Neural crest cell (in vitro differentiated cells): Measurements from ENCODE around the gene RGN. TPM values are rescaled to one million over a fixed set of nuclear protein-coding genes. Genes with fewer than 3 reads are reported as not detected.

Source experiments
- DNase-seq: peaks from one replicate; pipeline ENCODE4 v3.0.0; 2021; ENCODE audit warnings: low read depth, mixed read lengths, low spot score
- H3K27ac Mint-ChIP-seq: one replicate; pipeline ENCODE4 v1.8.0; 2021; ENCODE audit warnings: mild to moderate bottlenecking, mixed read lengths; ENCODE audit not compliant: unreplicated experiment
- H3K27me3 Mint-ChIP-seq: 2 replicates; pipeline ENCODE4 v1.8.0; 2021; ENCODE audit warnings: low read depth, mild to moderate bottlenecking, mixed read lengths
- H3K36me3 Mint-ChIP-seq: 2 replicates; pipeline ENCODE4 v1.8.0; 2021; ENCODE audit warnings: low read depth, mild to moderate bottlenecking, mixed read lengths
- H3K4me1 Mint-ChIP-seq: 2 replicates; pipeline ENCODE4 v1.8.0; 2021; ENCODE audit warnings: mixed read lengths
- H3K4me3 Mint-ChIP-seq: one replicate; pipeline ENCODE4 v1.8.0; 2021; ENCODE audit warnings: mild to moderate bottlenecking, mixed read lengths
- H3K9me3 Mint-ChIP-seq: 2 replicates; pipeline ENCODE4 v1.8.0; 2021; ENCODE audit warnings: mixed read lengths
- long read RNA-seq: library from polyadenylated mRNA; unstranded; transcript quantifications from one replicate; pipeline ENCODE4 v2.0.0, GENCODE V29; 2020
- total RNA-seq: library from RNA; stranded (reverse); gene quantifications from 2 replicates; pipeline ENCODE4 v1.2.1, GENCODE V29; 2021
- TF ChIP-seq, protein P1 (sequence below): fragments of 200-600 bp; sonication (generic); conservative IDR thresholded peaks from 2 replicates; pipeline ENCODE4 v1.5.0; 2021; ENCODE audit warnings: antibody characterized with exemption, mild to moderate bottlenecking

RGN gene
- 0.27 and 0.70 TPM in 2 replicates for total RNA-seq
- long read RNA-seq = 0 reads

- H3K27me3 Mint-ChIP-seq = no peaks in the 10 kb centered on the region
- H3K9me3 Mint-ChIP-seq = no peaks in the 10 kb centered on the region
- no peak for DNase-seq
- H3K36me3 Mint-ChIP-seq = peaks cover 2% of the 10 kb centered on the region
- TF ChIP-seq, protein P1, sequence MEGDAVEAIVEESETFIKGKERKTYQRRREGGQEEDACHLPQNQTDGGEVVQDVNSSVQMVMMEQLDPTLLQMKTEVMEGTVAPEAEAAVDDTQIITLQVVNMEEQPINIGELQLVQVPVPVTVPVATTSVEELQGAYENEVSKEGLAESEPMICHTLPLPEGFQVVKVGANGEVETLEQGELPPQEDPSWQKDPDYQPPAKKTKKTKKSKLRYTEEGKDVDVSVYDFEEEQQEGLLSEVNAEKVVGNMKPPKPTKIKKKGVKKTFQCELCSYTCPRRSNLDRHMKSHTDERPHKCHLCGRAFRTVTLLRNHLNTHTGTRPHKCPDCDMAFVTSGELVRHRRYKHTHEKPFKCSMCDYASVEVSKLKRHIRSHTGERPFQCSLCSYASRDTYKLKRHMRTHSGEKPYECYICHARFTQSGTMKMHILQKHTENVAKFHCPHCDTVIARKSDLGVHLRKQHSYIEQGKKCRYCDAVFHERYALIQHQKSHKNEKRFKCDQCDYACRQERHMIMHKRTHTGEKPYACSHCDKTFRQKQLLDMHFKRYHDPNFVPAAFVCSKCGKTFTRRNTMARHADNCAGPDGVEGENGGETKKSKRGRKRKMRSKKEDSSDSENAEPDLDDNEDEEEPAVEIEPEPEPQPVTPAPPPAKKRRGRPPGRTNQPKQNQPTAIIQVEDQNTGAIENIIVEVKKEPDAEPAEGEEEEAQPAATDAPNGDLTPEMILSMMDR = no peak
- H3K4me3 Mint-ChIP-seq = no peak within 1 kb of the TSS
- H3K4me1 Mint-ChIP-seq = peaks cover 11% of the 10 kb centered on the region
- H3K27ac Mint-ChIP-seq = no peak within 1 kb of the TSS
Measured at GRCh38 chrX:47078129-47079043, at the start of gene RGN. Gene RGN (plus strand): TSS chrX:47078443. CDS start chrX:47081145, 2,702 bp downstream.

DNA sequence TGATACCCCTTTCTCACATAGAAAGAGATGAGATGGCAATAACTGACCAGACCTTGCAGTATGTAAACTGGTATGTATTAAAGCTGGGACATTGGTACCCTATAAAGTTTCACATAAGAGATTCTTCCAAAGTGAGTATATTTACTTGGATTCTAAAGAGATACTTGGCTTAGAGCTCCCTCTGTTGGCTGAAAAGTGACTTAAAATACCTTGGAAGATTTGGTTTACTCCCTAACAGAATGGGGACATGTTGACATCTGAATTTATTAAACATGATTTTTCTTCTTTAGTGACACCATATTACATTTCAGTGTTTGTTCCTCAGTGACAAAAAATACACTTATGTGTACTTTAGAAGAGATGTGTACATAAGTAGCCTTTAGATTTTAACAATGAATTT lies 47.9 kb upstream of the RGN start:
- H3K4me3 Mint-ChIP-seq = no peak overlapping the region
- H3K4me1 Mint-ChIP-seq = no peaks in the 10 kb centered on the region
- H3K9me3 Mint-ChIP-seq = no peaks in the 10 kb centered on the region
- TF ChIP-seq, protein P1 = peak; percentile 73
- DNase-seq = peak; percentile 41
- peaks cover 6% of the 10 kb centered on the region for H3K36me3 Mint-ChIP-seq
- no peak overlapping the region for H3K27ac Mint-ChIP-seq
- H3K27me3 Mint-ChIP-seq = no peaks in the 10 kb centered on the region

DNA sequence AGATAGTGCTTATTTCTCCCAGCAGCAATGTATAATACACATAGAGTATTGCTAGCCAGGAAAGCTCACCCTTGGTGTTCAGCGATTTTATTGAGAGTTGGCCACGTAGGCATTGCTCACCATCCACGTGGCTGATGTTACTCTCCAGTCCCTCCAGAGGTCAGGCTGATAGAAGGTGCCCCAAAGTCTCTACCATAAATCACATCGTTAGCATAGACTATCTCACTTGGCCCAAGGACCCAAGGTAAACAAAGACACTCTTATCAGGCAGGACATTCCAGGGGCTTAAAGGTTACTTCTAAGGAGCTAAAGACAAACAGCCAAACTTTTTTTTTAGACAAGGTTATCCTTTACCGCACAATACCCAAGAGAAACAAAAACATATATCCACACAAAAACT lies 30.3 kb upstream of the RGN start:
- no peak for DNase-seq
- no peaks in the 10 kb centered on the region for H3K27me3 Mint-ChIP-seq
- no peak overlapping the region for H3K4me3 Mint-ChIP-seq
- peaks cover 14% of the 10 kb centered on the region for H3K9me3 Mint-ChIP-seq
- no peak overlapping the region for H3K27ac Mint-ChIP-seq
- H3K4me1 Mint-ChIP-seq = no peaks in the 10 kb centered on the region
- TF ChIP-seq, protein P1 = no peak
- peaks cover 28% of the 10 kb centered on the region for H3K36me3 Mint-ChIP-seq

- Mint-ChIP-seq H3K27ac (no peak overlapping the region), H3K4me3 (no peak overlapping the region), H3K4me1 (no peaks in the 10 kb centered on the region), H3K27me3 (no peaks in the 10 kb centered on the region), H3K9me3 (no peaks in the 10 kb centered on the region), H3K36me3 (peaks cover 9% of the 10 kb centered on the region)
- no peak for DNase-seq
- TF ChIP-seq, protein P1 = no peak
Measured at GRCh38 chrX:47059142-47059874, 18.9 kb upstream of the RGN start.

GRCh38 chrX:47060708-47061107 lies 17.5 kb upstream of the RGN start:
- peaks cover 9% of the 10 kb centered on the region for H3K36me3 Mint-ChIP-seq
- H3K4me1 Mint-ChIP-seq = no peaks in the 10 kb centered on the region
- DNase-seq = no peak
- TF ChIP-seq, protein P1 = no peak
- H3K27me3 Mint-ChIP-seq = no peaks in the 10 kb centered on the region
- no peaks in the 10 kb centered on the region for H3K9me3 Mint-ChIP-seq
- H3K4me3 Mint-ChIP-seq = no peak overlapping the region
- H3K27ac Mint-ChIP-seq = no peak overlapping the region
